Activated CD4-positive, alpha-beta T cell treated with anti-CD3 and anti-CD28 coated beads for 24 hours (primary cell): Measurements from ENCODE around the gene CCDC91.
"Not testable (repeated sequence)": the region's sequence is repeated elsewhere in the genome, so short reads cannot be mapped to it uniquely, and the experiment has no call there.

Experiments
- DNase-seq, 2 donors: peaks; one replicate each; pipeline ENCODE4 v3.0.0-alpha.2; 2020; ENCODE audit warnings: low read depth in 2 of 2

Gene CCDC91

GRCh38 chr12:28232211-28232928, 42.1 kb downstream of the CCDC91 start:
- no peak for DNase-seq

- no peak for DNase-seq
Observed at GRCh38 chr12:28234444-28234843, 44.2 kb downstream of the CCDC91 start.

- DNase-seq = no peak
Observed at GRCh38 chr12:28235015-28235414, 44.8 kb downstream of the CCDC91 start.

GRCh38 chr12:28235985-28236384, 45.7 kb downstream of the CCDC91 start:
- DNase-seq = no peak

GRCh38 chr12:28237423-28237822, 47.2 kb downstream of the CCDC91 start:
- no peak for DNase-seq

GRCh38 chr12:28239918-28240317, 49.7 kb downstream of the CCDC91 start:
- no peak for DNase-seq

GRCh38 chr12:28240853-28241252, 50.6 kb downstream of the CCDC91 start:
- DNase-seq = no peak

- DNase-seq = no peak
Observed at GRCh38 chr12:28242129-28242495, 51.9 kb downstream of the CCDC91 start.

GRCh38 chr12:28242496-28243309, 52.4 kb downstream of the CCDC91 start:
- DNase-seq = no peak

GRCh38 chr12:28243310-28243633, 53.0 kb downstream of the CCDC91 start:
- no peak for DNase-seq

- no peak for DNase-seq
Observed at GRCh38 chr12:28247806-28248205, 57.5 kb downstream of the CCDC91 start.

- DNase-seq = no peak
Observed at GRCh38 chr12:28248555-28249145, 58.4 kb downstream of the CCDC91 start.

- DNase-seq = peak; percentile 14 to 31
Observed at GRCh38 chr12:28253161-28253641, 62.9 kb downstream of the CCDC91 start.

GRCh38 chr12:28257411-28257810, 67.2 kb downstream of the CCDC91 start:
- no peak for DNase-seq

- no peak for DNase-seq
Observed at GRCh38 chr12:28258998-28259397, 68.7 kb downstream of the CCDC91 start.

GRCh38 chr12:28265435-28266042, 75.3 kb downstream of the CCDC91 start:
- no peak for DNase-seq

- not testable (repeated sequence) for DNase-seq
Observed at GRCh38 chr12:28267920-28268607, 77.8 kb downstream of the CCDC91 start.

- DNase-seq = no peak
Observed at GRCh38 chr12:28268608-28269229, 78.5 kb downstream of the CCDC91 start.

- no peak for DNase-seq
Observed at GRCh38 chr12:28269851-28270250, 79.6 kb downstream of the CCDC91 start.

GRCh38 chr12:28278499-28278898, 88.2 kb downstream of the CCDC91 start:
- DNase-seq = no peak

- DNase-seq = no peak
Observed at GRCh38 chr12:28278960-28279359, 88.7 kb downstream of the CCDC91 start.
